H1 (cell line): ENCODE data around the gene C11orf98. TPM values are rescaled to one million over a fixed set of nuclear protein-coding genes. Genes with fewer than 3 reads are reported as not detected.
A peak's percentile ranks its signal among the peaks of the same experiment; 100 is the strongest.

Source experiments
- CTCF ChIA-PET: fragments of 300-600 bp; sonication (Branson Sonifier 250); formaldehyde crosslinking; loops from one replicate; lab custom pipeline; 2021; ENCODE audit not compliant: partially characterized antibody; lab: Charles Lee
- POLR2A ChIA-PET: fragments of 300-600 bp; sonication (Branson Sonifier 250); formaldehyde crosslinking; loops from one replicate; lab custom pipeline; 2021; ENCODE audit warnings: inconsistent platforms; ENCODE audit not compliant: partially characterized antibody; lab: Charles Lee
- DNase-seq, 2 experiments: peaks; one replicate each; pipeline versions ENCODE4 v3.0.0 to v3.0.0-alpha.2; 2010 to 2022; ENCODE audit warnings: low spot score in 2 of 2, low read depth in 1 of 2, mixed read lengths in 1 of 2
- FAIRE-seq: peaks from 2 replicates; lab custom pipeline; 2011; peaks lifted over from hg19 to GRCh38; lab: Jason Lieb, UNC
- H2AFZ ChIP-seq: 2 replicates; pipeline ENCODE4 v1.8.1; 2012; ENCODE audit warnings: low read length, inconsistent platforms
- H2AK5ac ChIP-seq: 2 replicates; pipeline ENCODE4 v1.6.1; 2013; ENCODE audit warnings: low read depth, low read length
- H2BK120ac ChIP-seq: replicated peaks from 2 replicates; pipeline ENCODE3; 2013; ENCODE audit warnings: low read depth, low read length, inconsistent platforms
- H2BK12ac ChIP-seq: 2 replicates; pipeline ENCODE4 v1.6.1; 2013; ENCODE audit warnings: low read depth, low read length
- H2BK15ac ChIP-seq: 2 replicates; pipeline ENCODE4 v1.6.1; 2013; ENCODE audit warnings: low read length
- H2BK20ac ChIP-seq: 2 replicates; pipeline ENCODE4 v1.6.1; 2013; ENCODE audit warnings: low read length
- H2BK5ac ChIP-seq: 2 replicates; pipeline ENCODE4 v1.6.1; 2013; ENCODE audit warnings: low read depth, low read length
- H3K14ac ChIP-seq: 2 replicates; pipeline ENCODE4 v1.6.1; 2013; ENCODE audit warnings: inconsistent platforms; ENCODE audit not compliant: insufficient read length
- H3K18ac ChIP-seq: 2 replicates; pipeline ENCODE4 v1.6.1; 2013; ENCODE audit warnings: low read length; ENCODE audit errors: extremely low read depth
- H3K23ac ChIP-seq: 2 replicates; pipeline ENCODE4 v1.6.1; 2013; ENCODE audit warnings: inconsistent platforms; ENCODE audit not compliant: insufficient read length
- H3K23me2 ChIP-seq: 2 replicates; pipeline ENCODE4 v1.6.1; 2013; ENCODE audit warnings: low read depth, low read length
- H3K27ac ChIP-seq: 2 replicates; pipeline ENCODE4 v1.6.1; 2011; ENCODE audit warnings: low read depth, low read length, inconsistent platforms
- H3K27me3 ChIP-seq, 4 experiments: replicated peaks in 1 of 4; 1 replicate in 1 of 4; 2 replicates in 3 of 4; pipeline versions ENCODE4 v1.6.1 to v1.8.1; 2011 to 2013; ENCODE audit warnings: low read length in 3 of 4, mild to moderate bottlenecking in 3 of 4, inconsistent platforms in 2 of 4, mixed read lengths in 2 of 4, moderate library complexity in 1 of 4; ENCODE audit not compliant: control insufficient read depth in 3 of 4, insufficient read depth in 3 of 4; ENCODE audit errors: extremely low read depth in 1 of 4
- H3K36me3 ChIP-seq, 4 experiments: 2 replicates each; pipeline versions ENCODE4 v1.6.1 to v1.8.1; 2011 to 2013; ENCODE audit warnings: mild to moderate bottlenecking in 4 of 4, low read length in 3 of 4, moderate library complexity in 2 of 4, control low read depth in 1 of 4, inconsistent platforms in 1 of 4; ENCODE audit not compliant: insufficient read depth in 4 of 4, control insufficient read depth in 2 of 4
- H3K4ac ChIP-seq: replicated peaks from 2 replicates; pipeline ENCODE3; 2013; ENCODE audit warnings: low read length, low read depth, mixed read lengths, inconsistent platforms; ENCODE audit not compliant: insufficient read length
- H3K4me1 ChIP-seq, 4 experiments: replicated peaks in 1 of 4; 1 replicate in 1 of 4; 2 replicates in 3 of 4; pipeline versions ENCODE4 v1.6.1 to v1.8.1; 2011 to 2013; ENCODE audit warnings: low read length in 3 of 4, inconsistent platforms in 2 of 4, mixed read lengths in 1 of 4; ENCODE audit not compliant: insufficient read depth in 4 of 4, control insufficient read depth in 3 of 4
- H3K4me2 ChIP-seq, 2 experiments: 2 replicates each; pipeline versions ENCODE4 v1.6.1 to v1.8.1; 2011 to 2013; ENCODE audit warnings: low read depth in 2 of 2, low read length in 2 of 2, control low read depth in 1 of 2, inconsistent platforms in 1 of 2, mild to moderate bottlenecking in 1 of 2; ENCODE audit not compliant: insufficient read depth in 1 of 2
- H3K4me3 ChIP-seq, 4 experiments: fragments of 200-600, 300-600 bp in 1 of 4; sonication (generic), shearing (Covaris generic), sonication (Bioruptor Twin) in 1 of 4; 2 replicates each; pipeline versions ENCODE4 v1.5.1 to v1.8.1; 2011 to 2016; ENCODE audit warnings: low read length in 4 of 4, low read depth in 3 of 4, control low read depth in 2 of 4, inconsistent platforms in 2 of 4, mild to moderate bottlenecking in 2 of 4, mixed read lengths in 1 of 4, moderate library complexity in 1 of 4; ENCODE audit not compliant: insufficient read depth in 2 of 4; ENCODE audit errors: extremely low read depth in 1 of 4
- H3K56ac ChIP-seq: replicated peaks from 2 replicates; pipeline ENCODE3; 2013; ENCODE audit warnings: low read depth, mild to moderate bottlenecking, mixed read lengths, low read length, inconsistent platforms; ENCODE audit not compliant: insufficient read length
- H3K79me1 ChIP-seq: 2 replicates; pipeline ENCODE4 v1.6.1; 2013; ENCODE audit warnings: low read depth, low read length, control low read depth
- H3K79me2 ChIP-seq, 2 experiments: 2 replicates each; pipeline versions ENCODE4 v1.6.1 to v1.8.1; 2012 to 2013; ENCODE audit warnings: low read length in 2 of 2, mild to moderate bottlenecking in 2 of 2, inconsistent platforms in 1 of 2; ENCODE audit not compliant: insufficient read depth in 2 of 2, control insufficient read depth in 1 of 2
- H3K9ac ChIP-seq, 4 experiments: replicated peaks in 1 of 4; 1 replicate in 1 of 4; 2 replicates in 3 of 4; pipeline versions ENCODE4 v1.6.1 to v1.8.1; 2011 to 2013; ENCODE audit warnings: low read depth in 3 of 4, low read length in 3 of 4, control low read depth in 2 of 4, mild to moderate bottlenecking in 2 of 4, moderate library complexity in 2 of 4, inconsistent platforms in 1 of 4; ENCODE audit errors: extremely low read depth in 1 of 4
- H3K9me3 ChIP-seq, 2 experiments: 2 replicates each; pipeline versions ENCODE4 v1.6.1 to v1.8.1; 2012 to 2013; ENCODE audit warnings: mild to moderate bottlenecking in 2 of 2, moderate library complexity in 2 of 2, control low read depth in 1 of 2, inconsistent platforms in 1 of 2, low read depth in 1 of 2, low read length in 1 of 2, mixed read lengths in 1 of 2; ENCODE audit not compliant: insufficient read depth in 2 of 2
- H4K20me1 ChIP-seq, 2 experiments: replicated peaks in 1 of 2; 2 replicates each; pipeline versions ENCODE3 to v1.8.1; 2011 to 2013; ENCODE audit warnings: inconsistent platforms in 2 of 2, low read length in 2 of 2, mild to moderate bottlenecking in 1 of 2; ENCODE audit not compliant: insufficient read depth in 2 of 2, control insufficient read depth in 1 of 2
- H4K5ac ChIP-seq: 2 replicates; pipeline ENCODE4 v1.6.1; 2013; ENCODE audit warnings: low read length, low read depth, mixed read lengths, inconsistent platforms; ENCODE audit not compliant: insufficient read length
- H4K8ac ChIP-seq: 2 replicates; pipeline ENCODE4 v1.8.0; 2013; ENCODE audit warnings: mild to moderate bottlenecking, moderate library complexity, low read length, inconsistent platforms; ENCODE audit not compliant: insufficient read depth; ENCODE audit errors: extremely low read depth
- H4K91ac ChIP-seq: replicated peaks from 2 replicates; pipeline ENCODE3; 2013; ENCODE audit warnings: low read length, mixed read lengths, inconsistent platforms; ENCODE audit not compliant: insufficient read length
- CBX5 ChIP-seq: fragments of 300-800, 300-1000 bp; sonication (generic); IDR thresholded peaks from 2 replicates; pipeline ENCODE4 v1.7.1; 2016; ENCODE audit warnings: antibody characterized with exemption, low read length, low read depth
- CBX8 ChIP-seq: fragments of 300-800, 300-1000 bp; sonication (generic); IDR thresholded peaks from 2 replicates; pipeline ENCODE4 v1.7.1; 2016; ENCODE audit warnings: low read depth, low read length, borderline replicate concordance
- CHD1 ChIP-seq: IDR thresholded peaks from 2 replicates; pipeline ENCODE4 v1.6.1; 2012; ENCODE audit warnings: low read depth, low read length, improper control_type of control experiment
- EZH2 ChIP-seq: fragments of 200-600 bp; sonication (generic); IDR thresholded peaks from 2 replicates; pipeline ENCODE4 v1.7.1; 2012; ENCODE audit warnings: low read depth, mild to moderate bottlenecking, moderate library complexity, low read length, inconsistent platforms; ENCODE audit not compliant: severe bottlenecking
- GTF2F1 ChIP-seq: IDR thresholded peaks from 2 replicates; pipeline ENCODE4 v1.6.1; 2012; ENCODE audit warnings: low read depth, low read length, improper control_type of control experiment, borderline replicate concordance
- MAFK ChIP-seq: IDR thresholded peaks from 2 replicates; pipeline ENCODE4 v1.6.1; 2012; ENCODE audit warnings: low read depth, mild to moderate bottlenecking, improper control_type of control experiment, low read length
- RXRA ChIP-seq: IDR thresholded peaks from 2 replicates; pipeline ENCODE4 v1.6.1; 2011; ENCODE audit warnings: low read depth, mild to moderate bottlenecking, low read length, moderate library complexity; ENCODE audit not compliant: insufficient read depth
- SRF ChIP-seq: IDR thresholded peaks from 2 replicates; pipeline ENCODE4 v1.6.1; 2011; ENCODE audit warnings: mild to moderate bottlenecking, low read depth, low read length, moderate library complexity
- WGBS, 2 experiments: shearing (Covaris generic) in 1 of 2; methylation state at CpG; one replicate each; pipeline versions ENCODE4 v1.1.6 to v1.1.7; 2013 to 2015; ENCODE audit warnings: low lambda C conversion rate in 2 of 2, mixed read lengths in 2 of 2, inconsistent platforms in 1 of 2, low coverage in 1 of 2, missing lambda C conversion rate in 1 of 2; ENCODE audit not compliant: insufficient replicate concordance in 2 of 2, insufficient coverage in 1 of 2, insufficient read length in 1 of 2; ENCODE audit errors: extremely low coverage in 1 of 2, missing lambda C conversion rate in 1 of 2; 5-methylcytosine and 5-hydroxymethylcytosine counted together
- polyA plus RNA-seq, 7 experiments: library from polyadenylated mRNA; depleted of rRNA in 3 of 7; stranded (reverse) in 5 of 7; unstranded in 2 of 7; fragments of >200 nt in 5 of 7; fragments of 200-250 nt in 2 of 7; gene quantifications; 1 replicate in 5 of 7; 2 replicates in 1 of 7; 4 replicates in 1 of 7; pipeline versions ENCODE4 v1.2.1 to v1.2.3, GENCODE V29; 2011 to 2013; ENCODE audit warnings: missing spikeins in 2 of 7, mixed read lengths in 2 of 7
- total RNA-seq: library from RNA; stranded (reverse); fragmentation: NEBNext Ultra II Directional; extraction: Animal tissue kit (Norgen Biotek cat#: 25700); gene quantifications from 2 replicates; pipeline ENCODE4 v1.2.1, GENCODE V29; 2021
- TF ChIP-seq, protein P1 (sequence below): IDR thresholded peaks from 2 replicates; pipeline ENCODE4 v1.6.1; 2011; ENCODE audit warnings: low read length, improper control_type of control experiment

Gene C11orf98
- total and polyA plus RNA-seq, 2 of the 8 experiments (the other 6 are each of a cell fraction or from before 2014, with no cell fraction given), result 68.0 to 171 TPM

- no peak overlapping the region for H2BK15ac ChIP-seq
- peak overlapping the region; percentile 76 to 88 (median 82) for H3K9ac ChIP-seq
- H3K79me1 ChIP-seq, result peaks cover 5% of the 10 kb centered on the region
- ChIA-PET CTCF (interaction anchor here (0.7 to 1.9 kb wide), 17 partner anchors 9 to 287 kb away, joined by 3 to 6 read pairs (median 3); partner anchors contain the start of genes B3GAT3, BSCL2, GNG3 and INTS5), POLR2A (interaction anchor here (0.6 to 61.4 kb wide), 69 partner anchors 4 to 1666 kb away, joined by 3 to 2041 read pairs (median 6); partner anchors contain the start of genes B3GAT3, BSCL2, C11orf98 and CSKMT)
- H3K36me3 ChIP-seq, result peaks cover 11 to 37% (median 20%) of the 10 kb centered on the region in 4 experiments
- peak overlapping the region; percentile 83 to 98 (median 95) for H3K4me3 ChIP-seq
- H4K91ac ChIP-seq, result peak overlapping the region; percentile 67
- peak overlapping the region; percentile 97 for H4K8ac ChIP-seq
- H3K27me3 ChIP-seq, result no peaks in the 10 kb centered on the region
- no peak overlapping the region for H3K14ac ChIP-seq
- H3K4ac ChIP-seq, result peak overlapping the region; percentile 65
- peak overlapping the region; percentile 81 for H3K27ac ChIP-seq
- H3K23me2 ChIP-seq, result peaks cover 12% of the 10 kb centered on the region
- H4K5ac ChIP-seq, result peak overlapping the region; percentile 91
- FAIRE-seq, result no peak
- H2AK5ac ChIP-seq, result 0 out of 2 replicates have a peak overlapping the region, but pooled peaks have one; percentile 26
- H3K56ac ChIP-seq, result peak overlapping the region; percentile 70
- no peaks in the 10 kb centered on the region for H3K9me3 ChIP-seq
- peaks cover 4 to 11% (median 8%) of the 10 kb centered on the region in 4 experiments for H3K4me1 ChIP-seq
- H3K23ac ChIP-seq, result no peak overlapping the region
- 3% methylated on average over 36 of the region's 36 CpGs; no CpG with 5 or more reads in 1 of the 2 experiments for WGBS, 2 experiments
- H3K4me2 ChIP-seq, result peak overlapping the region; percentile 56 to 77
- peak overlapping the region; percentile 58 for H2BK5ac ChIP-seq
- H4K20me1 ChIP-seq, result peaks cover 5 to 6% of the 10 kb centered on the region in 2 experiments
- H2AFZ ChIP-seq, result no peak overlapping the region
- H2BK12ac ChIP-seq, result 0 out of 2 replicates have a peak overlapping the region, but pooled peaks have one; percentile 39
- no peak overlapping the region for H2BK20ac ChIP-seq
- H3K18ac ChIP-seq, result peak overlapping the region; percentile 75
- no peak overlapping the region for H2BK120ac ChIP-seq
- no peak for DNase-seq
- peaks cover 7 to 33% of the 10 kb centered on the region in 2 experiments; a peak in 3 of 4 replicates for H3K79me2 ChIP-seq
- TF ChIP-seq CBX5 (no peak), CBX8 (no peak), CHD1 (no peak), RXRA (no peak), SRF (no peak), EZH2 (no peak), GTF2F1 (no peak), MAFK (no peak)
- TF ChIP-seq, protein P1, sequence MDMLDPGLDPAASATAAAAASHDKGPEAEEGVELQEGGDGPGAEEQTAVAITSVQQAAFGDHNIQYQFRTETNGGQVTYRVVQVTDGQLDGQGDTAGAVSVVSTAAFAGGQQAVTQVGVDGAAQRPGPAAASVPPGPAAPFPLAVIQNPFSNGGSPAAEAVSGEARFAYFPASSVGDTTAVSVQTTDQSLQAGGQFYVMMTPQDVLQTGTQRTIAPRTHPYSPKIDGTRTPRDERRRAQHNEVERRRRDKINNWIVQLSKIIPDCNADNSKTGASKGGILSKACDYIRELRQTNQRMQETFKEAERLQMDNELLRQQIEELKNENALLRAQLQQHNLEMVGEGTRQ, result no peak
Observed at GRCh38 chr11:62664405-62665074, 470 bp downstream of the C11orf98 start.
